HepG2 (cell line): Measurements from ENCODE around the gene ARID3C. TPM values are rescaled to one million over a fixed set of nuclear protein-coding genes. Genes with fewer than 3 reads are reported as not detected.

Experiments
- ATAC-seq: fragments of 200-7000 bp; cut with Tn5 transposase; 3 replicates; pipeline ENCODE4 v1.9.1; 2020; ENCODE audit warnings: mild to moderate bottlenecking, moderate library complexity
- Bru-seq: library from RNA; stranded (reverse); fragments of 400-500 nt; gene quantifications from one replicate; lab custom pipeline; 2021; lab: Mats Ljungman, UMichigan
- BruChase-seq, 2 experiments: library from RNA; stranded (reverse); fragments of 400-500 nt; gene quantifications; one replicate each; lab custom pipeline; 2021; lab: Mats Ljungman, UMichigan
- BruUV-seq: library from RNA; stranded (reverse); fragments of 400-500 nt; replicated peaks from 2 replicates; lab custom pipeline; 2021; lab: Mats Ljungman, UMichigan
- CTCF ChIA-PET: fragments of 300-600 bp; formaldehyde crosslinking; extraction: SDS; loops from one replicate; lab custom pipeline; 2021; ENCODE audit warnings: low total read pairs, inconsistent platforms, low intra/inter-chr PET ratio; lab: Yijun Ruan, JAX
- POLR2A ChIA-PET: fragments of 350-600 bp; sonication (Branson Sonifier 250); formaldehyde crosslinking; loops from one replicate; lab custom pipeline; 2020; ENCODE audit warnings: antibody characterized with exemption, inconsistent platforms; lab: Yijun Ruan, JAX
- DNase-seq: peaks from one replicate; pipeline ENCODE4 v3.0.0-alpha.2; 2015; ENCODE audit warnings: low spot score
- FAIRE-seq: peaks from 3 replicates; lab custom pipeline; 2011; peaks lifted over from hg19 to GRCh38; lab: Jason Lieb, UNC
- H2AFZ ChIP-seq: one replicate; pipeline ENCODE4 v1.6.1; 2011; ENCODE audit warnings: low read length, inconsistent platforms
- H3K27ac ChIP-seq: fragments of 300-600 bp; 3 replicates; pipeline ENCODE4 v1.8.0; 2011; ENCODE audit warnings: mixed run types, mild to moderate bottlenecking, mixed read lengths, low read length, inconsistent platforms; ENCODE audit not compliant: insufficient read depth; ENCODE audit errors: extremely low read length
- H3K27me3 ChIP-seq, 2 experiments: fragments of 200-600 bp in 1 of 2; 2 replicates in 1 of 2; 3 replicates in 1 of 2; pipeline versions ENCODE4 v1.6.0 to v1.8.0; 2011; ENCODE audit warnings: low read length in 2 of 2, mild to moderate bottlenecking in 2 of 2, moderate library complexity in 2 of 2, inconsistent platforms in 1 of 2; ENCODE audit not compliant: insufficient read depth in 2 of 2, control insufficient read depth in 1 of 2
- H3K36me3 ChIP-seq, 2 experiments: fragments of 200-600 bp in 1 of 2; replicated peaks in 1 of 2; 2 replicates in 1 of 2; 3 replicates in 1 of 2; pipeline versions ENCODE4 v1.5.1 to v1.8.0; 2011; ENCODE audit warnings: low read length in 2 of 2, inconsistent platforms in 1 of 2; ENCODE audit not compliant: insufficient read depth in 2 of 2, control insufficient read depth in 1 of 2
- H3K4me1 ChIP-seq: 2 replicates; pipeline ENCODE4 v1.5.1; 2012; ENCODE audit warnings: low read length, inconsistent platforms; ENCODE audit not compliant: insufficient read depth
- H3K4me2 ChIP-seq: 2 replicates; pipeline ENCODE4 v1.6.0; 2011; ENCODE audit warnings: low read depth, low read length, inconsistent platforms
- H3K4me3 ChIP-seq, 3 experiments: fragments of 200-600 bp in 1 of 3; sonication (generic), shearing (Covaris generic) in 1 of 3; replicated peaks in 1 of 3; 2 replicates each; pipeline ENCODE4 v1.5.1; 2011 to 2016; ENCODE audit warnings: low read length in 3 of 3, inconsistent platforms in 2 of 3, low read depth in 2 of 3, mild to moderate bottlenecking in 2 of 3, control low read depth in 1 of 3, mixed read lengths in 1 of 3; ENCODE audit not compliant: insufficient read depth in 1 of 3
- H3K79me2 ChIP-seq: one replicate; pipeline ENCODE4 v1.6.1; 2011; ENCODE audit warnings: low read length, inconsistent platforms; ENCODE audit not compliant: insufficient read depth
- H3K9ac ChIP-seq: 2 replicates; pipeline ENCODE4 v1.6.0; 2011; ENCODE audit warnings: mild to moderate bottlenecking, low read depth, low read length, inconsistent platforms; ENCODE audit not compliant: insufficient read depth
- H3K9me3 ChIP-seq: 2 replicates; pipeline ENCODE4 v1.5.1; 2012; ENCODE audit warnings: mild to moderate bottlenecking, low read length
- H4K20me1 ChIP-seq: 2 replicates; pipeline ENCODE4 v1.6.0; 2011; ENCODE audit warnings: inconsistent platforms, mild to moderate bottlenecking, low read length, moderate library complexity; ENCODE audit not compliant: insufficient read depth
- MAZ ChIP-seq, 2 experiments: sonication (generic) in 1 of 2; formaldehyde crosslinking in 1 of 2; IDR thresholded peaks; 2 replicates each; pipeline versions ENCODE4 v1.5.0 to v1.6.1; 2012 to 2020; ENCODE audit warnings: low read depth in 2 of 2, mild to moderate bottlenecking in 2 of 2, borderline replicate concordance in 1 of 2, improper control_type of control experiment in 1 of 2, low read length in 1 of 2, missing genetic modification reagents in 1 of 2, moderate library complexity in 1 of 2
- RAD21 ChIP-seq: fragments of 450-650 bp; formaldehyde crosslinking; IDR thresholded peaks from 2 replicates; pipeline ENCODE4 v1.5.0; 2020; ENCODE audit warnings: mild to moderate bottlenecking
- TOPORS ChIP-seq: sonication (generic); formaldehyde crosslinking; IDR thresholded peaks from 2 replicates; pipeline ENCODE4 v1.8.0; 2023; ENCODE audit warnings: mild to moderate bottlenecking, missing genetic modification reagents
- YY1 ChIP-seq: IDR thresholded peaks from 2 replicates; pipeline ENCODE4 v1.6.1; 2011; ENCODE audit warnings: low read length, low read depth, moderate library complexity, mild to moderate bottlenecking; ENCODE audit not compliant: insufficient read depth, insufficient replicate concordance
- ZNF556 ChIP-seq: sonication (generic); formaldehyde crosslinking; IDR thresholded peaks from 2 replicates; pipeline ENCODE4 v1.4.0; 2020; ENCODE audit warnings: mild to moderate bottlenecking, missing genetic modification reagents, borderline replicate concordance
- WGBS: methylation state at CpG from one replicate; pipeline ENCODE4 v1.1.6; 2017; ENCODE audit warnings: low lambda C conversion rate; 5-methylcytosine and 5-hydroxymethylcytosine counted together
- in situ Hi-C: cut with HindIII; loops from 2 replicates; pipeline ENCODE4 v1.10.0; 2017; ENCODE audit warnings: low pct_unique_long_range_greater_than_20kb; ENCODE audit not compliant: extremely low pct_ligation_motif_present
- intact Hi-C: fragments of 100-400 bp; cut with micrococcal nuclease; formaldehyde crosslinking; loops from one replicate; pipeline ENCODE4 v1.10.0; 2022; ENCODE audit not compliant: unreplicated experiment
- long read RNA-seq, 2 experiments: library from RNA in 1 of 2; library from polyadenylated mRNA in 1 of 2; stranded (forward) in 1 of 2; unstranded in 1 of 2; transcript quantifications; one replicate each; pipeline ENCODE4 v2.0.0, GENCODE V29; 2019 to 2022
- polyA minus RNA-seq, 3 experiments: library from RNA; depleted of rRNA, polyadenylated mRNA; stranded (reverse); fragments of >200 nt; gene quantifications; 2 replicates each; pipeline ENCODE4 v1.2.3, GENCODE V29; 2011; ENCODE audit warnings: low replicate concordance in 1 of 3
- polyA plus RNA-seq, 8 experiments: library from polyadenylated mRNA; depleted of rRNA in 3 of 8; stranded (reverse) in 7 of 8; unstranded in 1 of 8; fragments of >200 nt; fragmentation: Illumina TruSeq in 4 of 8; extraction: Trizol in 4 of 8; gene quantifications; 2 replicates each; pipeline versions ENCODE4 v1.2.1 to v1.2.3, GENCODE V29; 2011 to 2016; ENCODE audit warnings: low read depth in 4 of 8, missing spikeins in 1 of 8, mixed read lengths in 1 of 8; ENCODE audit not compliant: insufficient read depth in 1 of 8
- total RNA-seq, 5 experiments: library from RNA; depleted of rRNA; stranded (reverse); fragments of >200 nt; fragmentation: Illumina TruSeq; extraction: Trizol; gene quantifications; 2 replicates each; pipeline ENCODE4 v1.2.3, GENCODE V29; 2016; ENCODE audit warnings: low read depth in 1 of 5
- TF ChIP-seq, protein P1 (sequence below): sonication (generic); formaldehyde crosslinking; IDR thresholded peaks from 2 replicates; pipeline ENCODE4 v1.4.0; 2020; ENCODE audit warnings: missing genetic modification reagents

ARID3C gene, protein sequence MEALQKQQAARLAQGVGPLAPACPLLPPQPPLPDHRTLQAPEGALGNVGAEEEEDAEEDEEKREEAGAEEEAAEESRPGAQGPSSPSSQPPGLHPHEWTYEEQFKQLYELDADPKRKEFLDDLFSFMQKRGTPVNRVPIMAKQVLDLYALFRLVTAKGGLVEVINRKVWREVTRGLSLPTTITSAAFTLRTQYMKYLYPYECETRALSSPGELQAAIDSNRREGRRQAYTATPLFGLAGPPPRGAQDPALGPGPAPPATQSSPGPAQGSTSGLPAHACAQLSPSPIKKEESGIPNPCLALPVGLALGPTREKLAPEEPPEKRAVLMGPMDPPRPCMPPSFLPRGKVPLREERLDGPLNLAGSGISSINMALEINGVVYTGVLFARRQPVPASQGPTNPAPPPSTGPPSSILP
- total RNA-seq (2016; rRNA removed; fragmentation: Illumina TruSeq; extraction: Trizol) (not detected in 2 replicates), polyA plus RNA-seq (2011; rRNA removed) (not detected in 2 replicates), polyA minus RNA-seq (2011; rRNA and poly(A)+ RNA removed; ENCODE audit: low replicate concordance) (not detected in 2 replicates), Bru-seq, nascent RNA (percentile 16 among the genes with signal in this experiment), BruChase-seq, experiment 1, labeled RNA remaining after a 6-hour chase (percentile 17 among the genes with signal in this experiment), BruChase-seq, experiment 2, labeled RNA remaining after a 2-hour chase (percentile 21 among the genes with signal in this experiment)
- total RNA-seq (2016; cell fraction: cytosol; rRNA removed; fragmentation: Illumina TruSeq; extraction: Trizol; ENCODE audit: low read depth): not detected in 2 replicates
- total RNA-seq (2016; cell fraction: insoluble cytoplasmic fraction; rRNA removed; fragmentation: Illumina TruSeq; extraction: Trizol): not detected in 2 replicates
- total RNA-seq (2016; cell fraction: membrane; rRNA removed; fragmentation: Illumina TruSeq; extraction: Trizol): not detected in 2 replicates
- not detected in 2 replicates for total RNA-seq (2016; cell fraction: nucleus; rRNA removed; fragmentation: Illumina TruSeq; extraction: Trizol)
- polyA plus RNA-seq (2011; cell fraction: cytosol; rRNA removed): not detected in 2 replicates
- 0.17 and 0.34 TPM in 2 replicates for polyA plus RNA-seq (2011; cell fraction: nucleus; rRNA removed)
- 0.12 TPM in 1 of 2 replicates, not detected in the other for polyA plus RNA-seq (2012)
- not detected in 2 replicates for polyA plus RNA-seq (2016; cell fraction: cytosol; fragmentation: Illumina TruSeq; extraction: Trizol; ENCODE audit: low read depth)
- polyA plus RNA-seq (2016; cell fraction: insoluble cytoplasmic fraction; fragmentation: Illumina TruSeq; extraction: Trizol; ENCODE audit: low read depth): not detected in 2 replicates
- not detected in 2 replicates for polyA plus RNA-seq (2016; cell fraction: membrane; fragmentation: Illumina TruSeq; extraction: Trizol; ENCODE audit: low read depth)
- 0.45 TPM in 1 of 2 replicates, not detected in the other for polyA plus RNA-seq (2016; cell fraction: nucleus; fragmentation: Illumina TruSeq; extraction: Trizol; ENCODE audit: insufficient read depth, low read depth)
- polyA minus RNA-seq (2011; cell fraction: cytosol; rRNA and poly(A)+ RNA removed): not detected in 2 replicates
- not detected in 2 replicates for polyA minus RNA-seq (2011; cell fraction: nucleus; rRNA and poly(A)+ RNA removed)
- long read RNA-seq, experiment 1: 0 reads
- long read RNA-seq, experiment 2: 0 reads

DNA sequence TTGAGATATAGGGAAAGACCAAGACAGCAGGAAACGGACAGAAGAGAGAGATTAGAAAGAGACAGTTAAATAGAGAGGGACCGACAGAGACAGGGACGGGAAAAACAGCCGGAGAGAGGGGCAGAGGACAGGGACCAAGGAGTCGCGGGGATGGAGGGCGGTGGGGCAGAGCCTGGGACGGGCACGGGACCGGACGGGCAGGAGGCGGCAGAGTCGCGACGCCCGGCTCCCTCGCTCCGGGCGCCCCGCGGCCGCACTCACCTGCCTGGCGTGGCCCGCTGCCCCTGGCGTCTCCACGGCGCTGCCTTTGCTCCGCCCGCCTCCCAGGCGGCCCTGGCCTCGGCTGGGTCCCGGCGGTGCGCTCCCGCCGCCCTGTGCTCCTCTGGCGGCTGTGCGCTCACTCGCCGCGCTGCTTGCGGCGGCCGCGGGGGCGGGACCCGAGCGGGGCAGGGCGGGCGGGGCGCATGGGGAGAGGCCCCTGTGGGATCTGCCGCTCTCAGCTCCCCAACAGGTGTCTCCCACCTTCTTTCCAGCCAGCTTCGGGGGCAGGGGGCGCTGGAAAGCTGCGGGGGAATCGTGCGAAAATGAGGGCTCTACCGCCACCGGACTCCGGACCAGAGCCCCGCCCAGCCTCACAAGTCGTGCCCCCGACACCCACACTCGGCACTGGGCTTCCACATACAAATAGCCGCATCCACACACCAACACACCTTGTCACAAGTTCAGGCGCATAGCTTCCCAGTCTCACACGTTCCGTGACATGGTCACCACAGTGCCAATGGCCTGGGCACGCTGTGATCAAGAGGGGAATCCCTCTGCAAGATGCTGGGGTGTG lies at the start of gene ARID3C:
Gene ARID3C (minus strand): TSS at position 411 of the 835 bp plus-strand sequence. CDS start 1,052 bp downstream, outside the sequence.
- FAIRE-seq (no peak), DNase-seq (no peak), ATAC-seq (peak; percentile 87)
- no peaks in the 10 kb centered on the region for H4K20me1 ChIP-seq
- POLR2A ChIA-PET: interaction anchor here (0.9 to 2.0 kb wide), 6 partner anchors 9 to 36 kb away, joined by 3 to 9 read pairs (median 4); partner anchors contain the start of genes DCTN3, GALT, RPP25L and SIGMAR1
- H2AFZ ChIP-seq: no peak within 1 kb of the TSS
- peaks cover 4 to 20% of the 10 kb centered on the region in 2 experiments; a peak in 3 of 5 replicates for H3K27me3 ChIP-seq
- in situ Hi-C loops (no loop called here), intact Hi-C loops (no loop called here)
- no peaks in the 10 kb centered on the region for H3K9me3 ChIP-seq
- BruUV-seq: no TSS peak
- no peaks in the 10 kb centered on the region for H3K79me2 ChIP-seq
- CTCF ChIA-PET: no interaction called here
- peak within 1 kb of the TSS; percentile 72 for H3K4me2 ChIP-seq
- whole genome bisulfite sequencing: under 1% methylated on average over 14 of the region's 69 CpGs
- H3K9ac ChIP-seq: no peak within 1 kb of the TSS
- H3K4me3 ChIP-seq: peak within 1 kb of the TSS; percentile 36 to 73 (median 40)
- H3K4me1 ChIP-seq: peaks cover 35% of the 10 kb centered on the region
- H3K27ac ChIP-seq: no peak within 1 kb of the TSS
- H3K36me3 ChIP-seq: no peaks in the 10 kb centered on the region
- TF ChIP-seq TOPORS (CRISPR knock-in tag) (0 out of 2 replicates have a peak, but pooled peaks have one; percentile 18), RAD21 (CRISPR knock-in tag) (peak; percentile 46), MAZ (IDR thresholded peaks at IDR 0.05; ENCODE audit: borderline replicate concordance, low read depth, low read length) (no peak), MAZ (CRISPR knock-in tag; IDR thresholded peaks at IDR 0.05; ENCODE audit: low read depth) (peak; percentile 70), YY1 (peak; percentile 17), ZNF556 (CRISPR knock-in tag) (peak; percentile 45; the same call in 1 of the 2 replicates)
- TF ChIP-seq, protein P1, sequence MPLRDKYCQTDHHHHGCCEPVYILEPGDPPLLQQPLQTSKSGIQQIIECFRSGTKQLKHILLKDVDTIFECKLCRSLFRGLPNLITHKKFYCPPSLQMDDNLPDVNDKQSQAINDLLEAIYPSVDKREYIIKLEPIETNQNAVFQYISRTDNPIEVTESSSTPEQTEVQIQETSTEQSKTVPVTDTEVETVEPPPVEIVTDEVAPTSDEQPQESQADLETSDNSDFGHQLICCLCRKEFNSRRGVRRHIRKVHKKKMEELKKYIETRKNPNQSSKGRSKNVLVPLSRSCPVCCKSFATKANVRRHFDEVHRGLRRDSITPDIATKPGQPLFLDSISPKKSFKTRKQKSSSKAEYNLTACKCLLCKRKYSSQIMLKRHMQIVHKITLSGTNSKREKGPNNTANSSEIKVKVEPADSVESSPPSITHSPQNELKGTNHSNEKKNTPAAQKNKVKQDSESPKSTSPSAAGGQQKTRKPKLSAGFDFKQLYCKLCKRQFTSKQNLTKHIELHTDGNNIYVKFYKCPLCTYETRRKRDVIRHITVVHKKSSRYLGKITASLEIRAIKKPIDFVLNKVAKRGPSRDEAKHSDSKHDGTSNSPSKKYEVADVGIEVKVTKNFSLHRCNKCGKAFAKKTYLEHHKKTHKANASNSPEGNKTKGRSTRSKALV (CRISPR knock-in tag): 0 out of 2 replicates have a peak, but pooled peaks have one; percentile 66
